ENCODE data around the gene METTL24.
"Not testable (repeated sequence)": the region's sequence is repeated elsewhere in the genome, so short reads cannot be mapped to it uniquely, and the experiment has no call there.

The METTL24 gene

GRCh38 chr6:110250838-110251237 lies 107.3 kb downstream of the METTL24 start:
- DNase-seq = no peak

GRCh38 chr6:110250058-110250457 lies 108.1 kb downstream of the METTL24 start:
- DNase-seq = no peak

- DNase-seq = no peak
Observed at GRCh38 chr6:110246900-110247546, 111.1 kb downstream of the METTL24 start.

- no peak for DNase-seq
Observed at GRCh38 chr6:110246378-110246777, 111.8 kb downstream of the METTL24 start.

- not testable (repeated sequence) for DNase-seq
Observed at GRCh38 chr6:110244621-110245020, 113.5 kb downstream of the METTL24 start.

GRCh38 chr6:110239526-110240274 lies 118.4 kb downstream of the METTL24 start:
- DNase-seq = no peak

GRCh38 chr6:110236007-110236406 lies 122.1 kb downstream of the METTL24 start:
- not testable (repeated sequence) for DNase-seq

- DNase-seq = no peak
Observed at GRCh38 chr6:110233770-110234374, 124.3 kb downstream of the METTL24 start.

- DNase-seq = no peak
Observed at GRCh38 chr6:110232450-110232849, 125.7 kb downstream of the METTL24 start.

- no peak for DNase-seq
Observed at GRCh38 chr6:110226261-110226660, 131.9 kb downstream of the METTL24 start.

- no peak for DNase-seq
Observed at GRCh38 chr6:110221738-110222137, 136.4 kb downstream of the METTL24 start.

GRCh38 chr6:110217266-110217665 lies 140.9 kb downstream of the METTL24 start:
- DNase-seq = no peak

GRCh38 chr6:110216140-110216539 lies 142.0 kb downstream of the METTL24 start:
- no peak for DNase-seq

GRCh38 chr6:110214338-110214737 lies 143.8 kb downstream of the METTL24 start:
- no peak for DNase-seq

GRCh38 chr6:110211753-110212152 lies 146.4 kb downstream of the METTL24 start:
- no peak for DNase-seq

GRCh38 chr6:110207652-110208051 lies 150.5 kb downstream of the METTL24 start:
- DNase-seq = no peak

- DNase-seq = no peak
Observed at GRCh38 chr6:110201151-110201884, 156.8 kb downstream of the METTL24 start.

- DNase-seq = no peak
Observed at GRCh38 chr6:110198561-110198960, 159.6 kb downstream of the METTL24 start.

GRCh38 chr6:110196874-110197273 lies 161.3 kb downstream of the METTL24 start:
- no peak for DNase-seq

GRCh38 chr6:110195639-110196038 lies 162.5 kb downstream of the METTL24 start:
- no peak for DNase-seq
